Urinary bladder (tissue), 4 donors: ENCODE measurements around the gene FOXL1. TPM values are rescaled to one million over a fixed set of nuclear protein-coding genes. Genes with fewer than 3 reads are reported as not detected.
A peak's percentile ranks its signal among the peaks of the same experiment; 100 is the strongest.

Source experiments
- DNase-seq: peaks from one replicate; pipeline ENCODE4 v3.0.0-alpha.2; 2015; ENCODE audit errors: extremely low spot score
- H3K27ac ChIP-seq: one replicate; pipeline ENCODE4 v1.5.1; 2013; ENCODE audit warnings: low read depth, mild to moderate bottlenecking, moderate library complexity
- H3K36me3 ChIP-seq: one replicate; pipeline ENCODE4 v1.6.1; 2013; ENCODE audit warnings: mild to moderate bottlenecking, moderate library complexity; ENCODE audit not compliant: insufficient read depth
- H3K4me1 ChIP-seq: one replicate; pipeline ENCODE4 v1.6.1; 2013; ENCODE audit warnings: mild to moderate bottlenecking, moderate library complexity; ENCODE audit not compliant: insufficient read depth
- H3K4me3 ChIP-seq: one replicate; pipeline ENCODE4 v1.5.1; 2013; ENCODE audit warnings: low read depth, low read length
- WGBS: extraction: QIAGEN DNeasy Blood & Tissue Kit; methylation state at CpG from one replicate; pipeline ENCODE4 v1.1.7; 2013; 5-methylcytosine and 5-hydroxymethylcytosine counted together
- polyA plus RNA-seq: library from polyadenylated mRNA; stranded (reverse); fragments of 200-250 nt; gene quantifications from one replicate; pipeline ENCODE4 v1.2.3, GENCODE V29; 2013
- total RNA-seq: library from RNA; depleted of rRNA; stranded (reverse); fragments of >200 nt; gene quantifications from one replicate; pipeline ENCODE4 v1.2.3, GENCODE V29; 2014
- donor health status: healthy with polysubstance abuse.
- donor health status: healthy.

Gene FOXL1
- total and polyA plus RNA-seq, 2 donors: 7.8 to 9.5 TPM

- Histone ChIP-seq H3K4me1 (peaks cover 1% of the 10 kb centered on the region), H3K4me3 (peak overlapping the region; percentile 16), H3K36me3 (no peaks in the 10 kb centered on the region), H3K27ac (no peak overlapping the region)
- 19% methylated on average over 33 of the region's 33 CpGs for WGBS
- no peak for DNase-seq
Measured at GRCh38 chr16:86568677-86569623, 9.4 kb upstream of the FOXL1 start.

DNA sequence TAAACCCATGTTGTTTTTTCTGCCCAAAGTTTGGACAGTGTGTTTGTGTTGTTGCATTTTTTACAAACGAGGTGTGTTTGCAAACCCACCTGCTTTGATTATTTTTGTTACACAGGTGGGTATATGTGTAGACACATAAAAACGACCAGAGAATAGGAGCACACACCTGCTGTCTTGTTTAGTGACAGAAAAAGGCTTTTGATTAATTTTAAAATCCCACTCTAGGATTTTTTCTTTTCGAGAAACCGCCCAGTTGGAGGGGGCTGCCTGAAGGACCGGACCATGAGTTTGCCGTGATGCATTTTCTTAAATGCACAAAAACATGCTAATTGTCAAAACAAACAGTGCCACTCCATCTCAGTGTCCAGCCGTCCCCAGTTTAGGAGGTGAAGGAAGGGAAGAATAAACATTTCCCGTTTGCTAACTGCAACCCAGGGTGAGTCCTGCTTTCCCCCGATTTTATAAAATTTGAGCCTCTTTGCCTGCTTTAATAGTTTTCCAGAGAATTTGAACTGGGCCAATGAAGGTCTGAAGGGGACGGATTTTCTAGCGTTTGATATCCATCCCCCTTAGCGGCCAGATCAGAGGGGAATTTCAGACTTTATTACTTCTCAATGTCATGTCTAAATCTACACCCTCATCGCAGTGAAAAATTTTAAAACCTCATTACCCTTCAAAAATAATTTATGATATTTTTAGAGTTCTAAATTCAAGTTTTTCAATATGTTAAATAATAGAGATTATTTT, 8.5 kb upstream of the FOXL1 start:
- WGBS: 63% methylated on average over 13 of the region's 13 CpGs
- H3K4me3 ChIP-seq: no peak overlapping the region
- peaks cover 1% of the 10 kb centered on the region for H3K4me1 ChIP-seq
- H3K27ac ChIP-seq: no peak overlapping the region
- no peaks in the 10 kb centered on the region for H3K36me3 ChIP-seq
- DNase-seq: no peak

GRCh38 chr16:86570558-86571529, 7.5 kb upstream of the FOXL1 start:
- Histone ChIP-seq H3K4me3 (no peak overlapping the region), H3K27ac (no peak overlapping the region), H3K4me1 (peaks cover 1% of the 10 kb centered on the region), H3K36me3 (no peaks in the 10 kb centered on the region)
- no peak for DNase-seq
- WGBS: 82% methylated on average over 28 of the region's 28 CpGs

- H3K27ac ChIP-seq: no peak overlapping the region
- no peaks in the 10 kb centered on the region for H3K36me3 ChIP-seq
- 85% methylated on average over 10 of the region's 10 CpGs for WGBS
- no peak overlapping the region for H3K4me3 ChIP-seq
- H3K4me1 ChIP-seq: peaks cover 1% of the 10 kb centered on the region
- DNase-seq: no peak
Measured at GRCh38 chr16:86571530-86571915, 6.8 kb upstream of the FOXL1 start.

GRCh38 chr16:86572041-86572521, 6.3 kb upstream of the FOXL1 start:
- H3K4me1 ChIP-seq: peaks cover under 1% of the 10 kb centered on the region
- WGBS: 83% methylated on average over 12 of the region's 12 CpGs
- H3K36me3 ChIP-seq: no peaks in the 10 kb centered on the region
- no peak overlapping the region for H3K4me3 ChIP-seq
- no peak overlapping the region for H3K27ac ChIP-seq
- no peak for DNase-seq

GRCh38 chr16:86572606-86573005, 5.7 kb upstream of the FOXL1 start:
- H3K4me1 ChIP-seq: no peaks in the 10 kb centered on the region
- no peak overlapping the region for H3K27ac ChIP-seq
- H3K36me3 ChIP-seq: no peaks in the 10 kb centered on the region
- no peak for DNase-seq
- no peak overlapping the region for H3K4me3 ChIP-seq
- 86% methylated on average over 8 of the region's 8 CpGs for WGBS

GRCh38 chr16:86573215-86573614, 5.1 kb upstream of the FOXL1 start:
- Histone ChIP-seq H3K36me3 (no peaks in the 10 kb centered on the region), H3K27ac (no peak overlapping the region), H3K4me1 (no peaks in the 10 kb centered on the region), H3K4me3 (no peak overlapping the region)
- WGBS: 63% methylated on average over 8 of the region's 8 CpGs
- DNase-seq: no peak

DNA sequence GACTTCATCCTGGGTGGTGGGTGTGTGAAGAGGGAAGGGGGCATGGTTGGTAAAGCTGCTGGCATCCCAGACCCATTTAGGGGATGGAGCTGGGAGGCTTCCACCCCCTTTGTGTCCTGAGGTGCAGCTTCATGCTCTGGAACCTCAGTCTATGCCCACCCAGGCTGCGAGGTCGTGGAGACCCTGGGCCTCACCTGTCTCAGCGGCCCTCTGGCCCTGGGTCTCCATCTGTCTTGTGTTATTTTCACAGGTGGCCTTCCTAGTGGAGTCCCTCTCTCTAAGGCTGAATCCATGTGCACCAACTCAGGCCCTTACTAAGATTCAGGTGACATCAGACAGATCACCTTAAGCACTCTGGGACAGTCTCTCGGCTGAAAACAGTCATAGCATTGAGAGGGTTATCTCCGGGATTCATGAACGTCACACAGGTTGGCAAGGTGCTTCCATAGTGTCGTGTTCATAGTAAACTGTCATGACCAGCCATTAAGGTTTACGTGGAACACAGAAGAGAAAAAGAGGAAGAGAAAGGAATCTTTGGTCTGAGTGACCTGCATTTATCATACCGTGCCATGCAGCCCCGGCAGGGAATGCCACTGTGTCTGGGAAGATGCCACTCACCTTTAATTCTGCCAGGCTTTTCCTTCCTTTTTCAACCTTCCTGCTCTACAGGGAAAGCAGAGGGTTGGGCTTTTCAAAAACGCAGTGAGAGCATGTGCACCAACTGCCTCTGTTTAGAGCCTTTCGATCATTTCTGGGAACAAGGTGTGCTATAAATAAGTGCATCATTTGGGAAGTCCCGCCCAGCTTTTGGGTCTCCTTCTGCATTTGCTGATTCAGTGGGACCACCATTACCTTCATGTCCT, 4.5 kb upstream of the FOXL1 start:
- H3K4me3 ChIP-seq: no peak overlapping the region
- no peak for DNase-seq
- no peaks in the 10 kb centered on the region for H3K36me3 ChIP-seq
- no peaks in the 10 kb centered on the region for H3K4me1 ChIP-seq
- no peak overlapping the region for H3K27ac ChIP-seq
- WGBS: 78% methylated on average over 13 of the region's 13 CpGs

DNA sequence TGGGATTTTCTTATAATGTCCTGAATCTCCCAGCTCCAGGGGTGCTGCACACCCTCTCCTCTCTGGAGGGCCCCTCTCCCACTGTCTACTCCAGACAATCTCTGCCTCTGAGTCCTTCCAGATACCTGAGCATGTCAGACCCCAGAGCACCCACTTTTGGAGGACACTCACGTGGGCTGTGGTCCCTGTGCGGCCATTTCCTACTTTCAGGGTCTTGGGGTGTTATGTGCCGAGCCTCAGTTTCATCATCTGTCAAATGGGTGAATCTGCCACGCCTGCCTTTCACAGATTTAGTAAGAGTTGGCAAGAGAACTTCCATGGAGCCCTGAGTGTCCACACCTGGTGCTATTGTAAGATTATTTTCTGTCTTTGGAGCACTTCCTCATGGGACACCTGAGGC, 3.7 kb upstream of the FOXL1 start:
- H3K36me3 ChIP-seq: no peaks in the 10 kb centered on the region
- no peak for DNase-seq
- H3K27ac ChIP-seq: no peak overlapping the region
- 84% methylated on average over 4 of the region's 4 CpGs for WGBS
- no peaks in the 10 kb centered on the region for H3K4me1 ChIP-seq
- H3K4me3 ChIP-seq: no peak overlapping the region

DNA sequence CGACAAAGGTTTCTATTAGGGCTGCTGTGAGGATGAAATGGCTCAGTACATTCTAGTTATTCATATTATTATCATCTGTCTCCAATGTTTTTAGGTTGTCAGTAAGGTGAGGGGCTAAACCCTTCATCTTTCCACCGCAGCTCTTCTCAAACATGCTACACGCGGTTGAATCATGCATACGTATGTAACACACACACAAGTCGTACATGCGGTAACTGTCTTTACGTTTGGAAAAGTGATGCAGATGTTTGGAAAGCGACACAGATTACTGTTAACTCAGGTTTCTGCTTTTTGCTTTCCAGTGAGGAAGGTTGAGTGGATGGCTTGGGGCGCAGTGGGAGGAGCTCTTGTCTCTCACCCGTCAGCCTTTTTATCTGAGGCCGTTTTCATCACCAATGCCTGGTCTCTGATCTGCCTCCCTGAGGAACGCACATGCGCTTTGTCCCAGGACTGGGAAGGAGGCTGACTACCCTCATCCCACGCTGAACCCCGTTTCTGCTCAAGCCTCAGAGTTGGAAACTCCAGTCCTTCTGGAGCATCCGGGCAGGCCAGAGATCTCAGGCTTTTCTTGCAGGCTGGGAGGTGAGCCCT, 3.2 kb upstream of the FOXL1 start:
- WGBS: 67% methylated on average over 17 of the region's 17 CpGs
- H3K36me3 ChIP-seq: no peaks in the 10 kb centered on the region
- no peak overlapping the region for H3K4me3 ChIP-seq
- no peak overlapping the region for H3K27ac ChIP-seq
- H3K4me1 ChIP-seq: no peaks in the 10 kb centered on the region
- no peak for DNase-seq

GRCh38 chr16:86575754-86576557, 2.4 kb upstream of the FOXL1 start:
- WGBS: 1% methylated on average over 54 of the region's 54 CpGs
- peak; percentile 74 for DNase-seq
- Histone ChIP-seq H3K4me1 (no peaks in the 10 kb centered on the region), H3K27ac (no peak overlapping the region), H3K4me3 (peak overlapping the region; percentile 34), H3K36me3 (no peaks in the 10 kb centered on the region)
